HG02870 (cell line): Measurements from ENCODE around the gene MYO19.
"Not testable (repeated sequence)": the region's sequence is repeated elsewhere in the genome, so short reads cannot be mapped to it uniquely, and the experiment has no call there.

Source experiments
- ATAC-seq: cut with Tn5 transposase; IDR thresholded peaks from one replicate; pipeline ENCODE4 v1.9.1; 2021; ENCODE audit warnings: mild to moderate bottlenecking, moderate library complexity; ENCODE audit not compliant: unreplicated experiment

Gene MYO19

GRCh38 chr17:36500745-36501225, 33.9 kb downstream of the MYO19 start:
- ATAC-seq = no peak

- no peak for ATAC-seq
Observed at GRCh38 chr17:36498560-36499300, 35.9 kb downstream of the MYO19 start.

- ATAC-seq = no peak
Observed at GRCh38 chr17:36498155-36498554, 36.5 kb downstream of the MYO19 start.

GRCh38 chr17:36496018-36496789, 38.5 kb downstream of the MYO19 start:
- ATAC-seq = no peak

- no peak for ATAC-seq
Observed at GRCh38 chr17:36495076-36495578, 39.5 kb downstream of the MYO19 start.

- ATAC-seq = no peak
Observed at GRCh38 chr17:36494674-36495073, 40.0 kb downstream of the MYO19 start.

DNA sequence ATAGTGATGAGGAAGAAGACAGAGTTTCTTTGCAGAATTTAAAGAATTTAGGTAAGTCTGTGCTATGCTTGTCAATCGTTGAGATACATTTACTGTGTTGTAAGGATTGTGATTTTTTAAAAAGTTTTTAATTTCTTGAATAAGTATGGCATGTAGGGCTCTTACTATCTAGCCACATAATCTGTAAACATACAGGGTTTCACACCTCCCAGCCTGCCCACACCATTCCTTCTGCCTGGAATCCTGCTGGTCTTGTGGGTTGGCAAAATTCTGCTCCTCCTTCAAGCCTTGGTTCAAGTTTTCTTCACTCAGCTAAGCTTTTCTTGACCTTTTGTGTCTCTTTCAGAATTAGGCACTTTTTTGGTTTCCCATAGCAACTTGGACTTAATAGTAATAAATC, 40.7 kb downstream of the MYO19 start:
- no peak for ATAC-seq

GRCh38 chr17:36486204-36487194, 48.2 kb downstream of the MYO19 start, which contains the start of gene ZNHIT3:
Gene ZNHIT3, plus strand, starts transcription at chr17:36486681. Its CDS starts 19 bp downstream, at chr17:36486700.
- peak; percentile 90 for ATAC-seq

DNA sequence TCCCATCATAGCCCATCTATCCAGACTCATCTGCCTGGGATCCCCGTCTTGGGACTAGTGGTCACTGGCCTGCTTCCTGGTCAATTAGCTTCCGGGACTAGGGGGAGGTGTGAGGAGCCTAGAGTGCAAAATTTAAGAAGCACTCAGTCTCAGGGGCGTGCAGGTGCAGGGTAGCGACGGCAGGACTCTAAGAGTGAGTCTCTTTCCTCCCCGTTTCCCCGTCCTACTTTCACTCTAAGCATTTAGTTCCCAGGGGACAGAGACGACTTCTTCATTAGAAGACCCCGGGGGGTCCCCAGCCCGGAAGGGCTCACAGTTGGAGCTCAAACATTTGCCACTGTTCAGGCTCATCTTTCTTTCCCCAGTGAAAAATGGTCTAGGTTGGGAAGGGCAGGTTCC, 48.9 kb downstream of the MYO19 start:
- ATAC-seq = no peak

DNA sequence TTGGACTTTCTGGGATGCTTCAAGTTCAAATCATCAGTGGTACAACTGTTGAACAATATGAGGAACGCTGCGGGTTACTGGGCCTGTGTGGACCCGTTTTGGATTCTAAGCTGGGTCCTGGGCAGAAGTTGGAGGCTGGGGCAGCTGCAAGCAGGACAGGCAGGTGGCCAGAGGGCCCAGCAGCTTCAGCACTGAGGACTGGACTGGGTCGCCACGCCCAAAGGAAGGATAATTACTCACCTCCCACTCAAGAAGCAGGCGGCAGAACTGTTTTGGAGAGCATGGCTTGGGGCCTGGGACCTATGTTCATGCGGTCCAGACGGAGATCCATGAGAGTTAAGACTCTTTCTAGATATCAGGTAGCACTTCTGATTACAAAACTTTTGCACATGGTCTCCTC, 49.6 kb downstream of the MYO19 start:
- ATAC-seq = no peak

DNA sequence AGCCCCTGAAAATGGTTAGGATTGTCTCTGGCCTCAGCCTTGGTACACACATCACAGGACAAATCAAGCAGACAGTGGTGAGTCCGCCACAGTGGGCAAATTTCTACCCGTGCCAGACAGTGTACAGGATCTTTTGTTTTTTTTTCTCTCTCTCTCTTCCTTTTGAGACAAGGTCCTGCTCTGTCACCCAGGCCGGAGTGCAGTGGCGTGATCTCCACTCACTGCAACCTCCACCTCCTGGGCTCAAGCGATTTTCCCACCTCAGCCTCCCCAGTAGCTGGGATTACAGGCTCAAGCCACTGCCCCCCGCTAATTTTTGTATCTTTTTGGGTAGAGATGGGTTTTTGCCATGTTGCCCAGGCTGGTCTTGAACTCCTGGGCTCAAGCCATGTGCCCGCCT, 50.6 kb downstream of the MYO19 start:
- not testable (repeated sequence) for ATAC-seq

GRCh38 chr17:36482611-36483504, 51.8 kb downstream of the MYO19 start:
- ATAC-seq = no peak

DNA sequence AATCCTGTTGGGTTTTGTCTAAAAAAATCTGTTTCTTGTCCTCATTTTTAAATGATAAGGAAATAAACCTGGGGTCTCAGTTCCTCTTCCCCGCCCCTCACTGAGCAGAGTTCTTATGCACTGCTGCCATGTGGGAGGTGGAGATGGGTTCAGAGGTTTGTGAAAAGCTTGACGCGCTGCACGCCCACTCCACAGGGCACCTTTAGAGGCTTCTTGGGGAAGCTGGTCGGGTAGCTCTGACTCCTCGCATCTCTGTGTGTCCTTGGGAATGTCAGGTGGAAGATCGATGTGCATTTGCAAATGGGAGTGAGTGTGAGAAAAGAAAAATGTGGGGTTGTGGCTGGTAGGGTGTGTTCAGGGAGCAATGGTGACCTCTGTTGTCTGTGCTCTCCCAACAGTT, 52.8 kb downstream of the MYO19 start:
- ATAC-seq = no peak

DNA sequence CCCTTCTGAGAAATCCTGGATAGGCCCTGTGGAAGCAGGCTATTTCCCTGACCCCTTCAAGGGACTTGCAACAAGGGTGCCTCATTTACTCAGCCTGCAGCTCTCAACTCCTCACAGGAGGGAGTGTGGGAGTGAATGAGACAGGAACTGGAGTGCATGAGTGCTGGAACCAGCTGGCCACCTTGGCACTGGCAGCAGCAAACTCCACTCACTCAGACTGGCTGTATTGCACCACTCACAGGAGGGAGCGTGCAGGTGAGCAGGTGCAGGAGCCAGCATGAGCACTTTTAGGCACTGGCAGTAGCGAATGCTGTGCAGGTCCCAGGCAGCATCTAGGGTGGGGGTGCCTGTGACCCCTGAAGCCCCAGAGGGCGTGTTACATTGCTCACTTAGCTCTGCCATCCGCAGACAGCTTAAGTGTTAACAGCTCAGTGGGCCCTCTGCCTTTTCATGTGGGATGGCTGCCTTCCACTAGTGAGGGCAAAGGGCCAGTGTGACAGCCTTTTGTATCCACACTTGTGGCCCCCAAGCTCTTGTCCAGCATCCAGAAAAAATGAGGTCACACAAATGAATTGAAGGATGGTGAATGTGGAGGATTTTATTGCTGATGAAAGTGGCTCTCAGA, 59.2 kb downstream of the MYO19 start:
- ATAC-seq = no peak

- no peak for ATAC-seq
Observed at GRCh38 chr17:36474571-36474970, 60.1 kb downstream of the MYO19 start.

- ATAC-seq = no peak
Observed at GRCh38 chr17:36470499-36470898, 64.2 kb downstream of the MYO19 start.

GRCh38 chr17:36469733-36470132, 64.9 kb downstream of the MYO19 start:
- no peak for ATAC-seq

DNA sequence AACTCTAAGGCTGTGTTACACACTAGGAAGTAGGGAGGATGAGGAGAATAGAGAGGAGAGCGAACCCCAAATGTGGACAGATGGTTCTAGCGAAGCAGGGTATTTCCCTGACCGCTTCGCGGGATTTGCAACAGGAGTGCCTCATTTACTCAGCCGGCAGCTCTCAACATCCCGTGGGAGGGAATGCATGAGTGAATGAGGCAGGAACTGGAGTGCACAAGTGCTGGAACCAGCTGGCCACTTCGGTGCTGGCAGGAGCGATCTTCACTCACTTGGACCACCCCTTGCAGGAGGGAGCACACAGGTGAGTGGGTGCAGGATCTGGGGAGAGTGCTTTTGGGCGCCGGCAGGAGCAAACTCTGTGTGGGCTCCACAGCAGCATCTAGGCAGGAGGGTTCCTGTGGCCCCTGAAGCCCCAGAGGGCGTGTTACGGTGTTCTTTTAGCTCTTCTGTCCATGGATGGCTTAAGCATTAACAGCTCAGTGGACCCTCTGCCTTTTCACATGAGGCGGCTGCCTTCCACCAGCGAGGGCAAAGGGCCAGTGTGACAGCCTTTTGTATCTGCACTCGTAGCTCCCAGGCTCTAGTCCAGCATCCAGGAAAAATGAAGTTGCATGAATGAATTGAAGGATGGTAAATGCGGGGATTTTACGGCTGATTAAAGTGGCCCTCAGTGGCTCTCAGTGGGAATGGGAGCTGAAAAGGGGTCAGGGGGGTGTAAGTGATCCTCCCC, 65.6 kb downstream of the MYO19 start:
- ATAC-seq = no peak

- no peak for ATAC-seq
Observed at GRCh38 chr17:36464765-36465088, 69.9 kb downstream of the MYO19 start.
